Loucy (cell line): Measurements from ENCODE around the gene SMC6.

ENCODE experiments used
- H2AFZ ChIP-seq: fragments of 200-600 bp; sonication (generic); 2 replicates; pipeline ENCODE4 v1.6.0; 2016; ENCODE audit warnings: antibody characterized with exemption, mild to moderate bottlenecking, low read length, moderate library complexity
- H3F3A ChIP-seq: fragments of 200-600 bp; 2 replicates; pipeline ENCODE4 v1.6.0; 2016; ENCODE audit warnings: antibody characterized with exemption, low read depth, mild to moderate bottlenecking
- H3K27me3 ChIP-seq: fragments of 200-600 bp; sonication (generic); 2 replicates; pipeline ENCODE4 v1.6.1; 2014; ENCODE audit warnings: low read length, mild to moderate bottlenecking; ENCODE audit not compliant: insufficient read depth, poor library complexity, severe bottlenecking
- H3K36me3 ChIP-seq: fragments of 200-600 bp; sonication (generic); 2 replicates; pipeline ENCODE4 v1.6.1; 2016; ENCODE audit warnings: low read length; ENCODE audit not compliant: insufficient read depth
- H3K4me1 ChIP-seq: fragments of 200-600 bp; sonication (generic); 2 replicates; pipeline ENCODE4 v1.5.1; 2014; ENCODE audit warnings: low read length, mild to moderate bottlenecking; ENCODE audit not compliant: insufficient read depth, poor library complexity, severe bottlenecking
- H3K4me2 ChIP-seq: fragments of 200-600 bp; sonication (generic); 2 replicates; pipeline ENCODE4 v1.6.0; 2014; ENCODE audit warnings: antibody characterized with exemption, low read length, low read depth, mild to moderate bottlenecking; ENCODE audit not compliant: poor library complexity, severe bottlenecking
- H3K4me3 ChIP-seq: fragments of 200-600 bp; sonication (generic); 2 replicates; pipeline ENCODE4 v1.5.1; 2014; ENCODE audit warnings: low read length, mild to moderate bottlenecking, mixed read lengths; ENCODE audit not compliant: poor library complexity, severe bottlenecking
- H3K79me2 ChIP-seq: fragments of 200-600 bp; sonication (generic); 2 replicates; pipeline ENCODE4 v1.6.1; 2014; ENCODE audit warnings: low read length; ENCODE audit not compliant: insufficient read depth
- H3K9ac ChIP-seq: fragments of 200-600 bp; sonication (generic); 2 replicates; pipeline ENCODE4 v1.6.0; 2014; ENCODE audit warnings: mild to moderate bottlenecking, low read depth, low read length, moderate library complexity; ENCODE audit not compliant: poor library complexity, severe bottlenecking
- H3K9me2 ChIP-seq: fragments of 200-600 bp; sonication (generic); replicated peaks from 2 replicates; pipeline ENCODE4 v1.6.1; 2016; ENCODE audit warnings: low read depth, low read length, mixed read lengths
- H3K9me3 ChIP-seq: fragments of 200-600 bp; sonication (generic); 2 replicates; pipeline ENCODE4 v1.6.1; 2014; ENCODE audit warnings: mild to moderate bottlenecking, antibody characterized with exemption, low read length, low read depth; ENCODE audit not compliant: insufficient read depth
- H4K20me1 ChIP-seq: fragments of 200-600 bp; sonication (generic); 2 replicates; pipeline ENCODE4 v1.6.0; 2014; ENCODE audit warnings: antibody characterized with exemption, low read length, mild to moderate bottlenecking; ENCODE audit not compliant: insufficient read depth, poor library complexity, severe bottlenecking
- EZH2phosphoT487 ChIP-seq: fragments of 200-600 bp; IDR thresholded peaks from 2 replicates; pipeline ENCODE4 v1.6.1; 2018; ENCODE audit warnings: antibody characterized with exemption, mild to moderate bottlenecking, moderate library complexity, borderline replicate concordance
- TF ChIP-seq, protein P1 (sequence below): fragments of 200-600 bp; sonication (generic); conservative IDR thresholded peaks from 2 replicates; pipeline ENCODE4 v1.5.1; 2014; ENCODE audit warnings: mild to moderate bottlenecking, antibody characterized with exemption, low read length

Gene SMC6

GRCh38 chr2:17791817-17792130 lies 38.2 kb upstream of the SMC6 start:
- Histone ChIP-seq H2AFZ (no peak overlapping the region), H3K4me3 (no peak overlapping the region), H3K79me2 (no peaks in the 10 kb centered on the region), H3K4me1 (peaks cover 20% of the 10 kb centered on the region), H3K9ac (no peak overlapping the region), H3K27me3 (peaks cover 38% of the 10 kb centered on the region), H4K20me1 (no peaks in the 10 kb centered on the region), H3K9me3 (no peaks in the 10 kb centered on the region), H3K9me2 (no peaks in the 10 kb centered on the region), H3K4me2 (peak overlapping the region; percentile 30), H3F3A (peaks cover 7% of the 10 kb centered on the region; the same call in 1 of the 2 replicates), H3K36me3 (no peaks in the 10 kb centered on the region)
- TF ChIP-seq EZH2phosphoT487 = no peak
- TF ChIP-seq, protein P1, sequence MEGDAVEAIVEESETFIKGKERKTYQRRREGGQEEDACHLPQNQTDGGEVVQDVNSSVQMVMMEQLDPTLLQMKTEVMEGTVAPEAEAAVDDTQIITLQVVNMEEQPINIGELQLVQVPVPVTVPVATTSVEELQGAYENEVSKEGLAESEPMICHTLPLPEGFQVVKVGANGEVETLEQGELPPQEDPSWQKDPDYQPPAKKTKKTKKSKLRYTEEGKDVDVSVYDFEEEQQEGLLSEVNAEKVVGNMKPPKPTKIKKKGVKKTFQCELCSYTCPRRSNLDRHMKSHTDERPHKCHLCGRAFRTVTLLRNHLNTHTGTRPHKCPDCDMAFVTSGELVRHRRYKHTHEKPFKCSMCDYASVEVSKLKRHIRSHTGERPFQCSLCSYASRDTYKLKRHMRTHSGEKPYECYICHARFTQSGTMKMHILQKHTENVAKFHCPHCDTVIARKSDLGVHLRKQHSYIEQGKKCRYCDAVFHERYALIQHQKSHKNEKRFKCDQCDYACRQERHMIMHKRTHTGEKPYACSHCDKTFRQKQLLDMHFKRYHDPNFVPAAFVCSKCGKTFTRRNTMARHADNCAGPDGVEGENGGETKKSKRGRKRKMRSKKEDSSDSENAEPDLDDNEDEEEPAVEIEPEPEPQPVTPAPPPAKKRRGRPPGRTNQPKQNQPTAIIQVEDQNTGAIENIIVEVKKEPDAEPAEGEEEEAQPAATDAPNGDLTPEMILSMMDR = no peak

GRCh38 chr2:17791121-17791816 lies 37.7 kb upstream of the SMC6 start:
- Histone ChIP-seq H3K36me3 (no peaks in the 10 kb centered on the region), H3F3A (peaks cover 7% of the 10 kb centered on the region; the same call in 1 of the 2 replicates), H3K4me3 (no peak overlapping the region), H4K20me1 (no peaks in the 10 kb centered on the region), H3K4me1 (peaks cover 20% of the 10 kb centered on the region), H3K9ac (no peak overlapping the region), H3K79me2 (no peaks in the 10 kb centered on the region), H3K4me2 (no peak overlapping the region), H3K27me3 (peaks cover 35% of the 10 kb centered on the region), H3K9me3 (no peaks in the 10 kb centered on the region), H3K9me2 (no peaks in the 10 kb centered on the region), H2AFZ (no peak overlapping the region)
- TF ChIP-seq, protein P1 = no peak
- no peak for TF ChIP-seq EZH2phosphoT487

DNA sequence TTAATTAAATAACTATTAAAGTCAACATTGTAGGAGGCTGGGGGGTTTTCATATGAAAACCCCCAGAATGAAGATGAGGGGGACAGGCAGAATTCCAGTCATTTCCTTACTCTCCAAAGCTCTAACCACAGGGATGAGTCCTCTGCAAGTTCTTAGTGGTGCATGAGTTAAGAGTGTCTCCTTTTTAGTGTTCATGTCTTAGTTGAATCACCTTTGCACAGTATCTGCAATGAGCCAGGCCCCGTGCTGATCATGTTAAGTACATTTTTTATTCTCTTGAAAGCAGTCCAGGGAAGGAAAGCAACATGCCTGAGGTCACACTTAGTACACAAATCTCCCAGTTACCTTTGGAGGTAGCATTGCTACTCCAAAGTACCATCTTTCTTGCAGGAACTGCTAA lies 36.9 kb upstream of the SMC6 start:
- H2AFZ ChIP-seq = no peak overlapping the region
- H3K79me2 ChIP-seq = no peaks in the 10 kb centered on the region
- peaks cover 7% of the 10 kb centered on the region; the same call in 1 of the 2 replicates for H3F3A ChIP-seq
- H3K9me2 ChIP-seq = no peaks in the 10 kb centered on the region
- no peaks in the 10 kb centered on the region for H3K36me3 ChIP-seq
- no peak for TF ChIP-seq EZH2phosphoT487
- TF ChIP-seq, protein P1 = no peak
- no peak overlapping the region for H3K4me2 ChIP-seq
- H4K20me1 ChIP-seq = no peaks in the 10 kb centered on the region
- peaks cover 20% of the 10 kb centered on the region for H3K4me1 ChIP-seq
- H3K9ac ChIP-seq = no peak overlapping the region
- no peaks in the 10 kb centered on the region for H3K9me3 ChIP-seq
- H3K4me3 ChIP-seq = no peak overlapping the region
- peaks cover 29% of the 10 kb centered on the region for H3K27me3 ChIP-seq
